ENCODE results near the gene CAPN11. TPM values are rescaled to one million over a fixed set of nuclear protein-coding genes. Genes with fewer than 3 reads are reported as not detected.

Gene CAPN11
- total and polyA plus RNA-seq, 10 of the 15 experiments (the other 5 are each of a cell fraction or from before 2014, with no cell fraction given): 0.05 to 0.44 (median 0.31) TPM

- no TSS peak for BruUV-seq (replicated peaks)
- WGBS (ENCODE audit: insufficient coverage, insufficient replicate concordance, low lambda C conversion rate, missing lambda C conversion rate): 0% methylated on average over 1 of the region's 3 CpGs
- in situ Hi-C loops (cut with MboI) (no loop called here), intact Hi-C loops (cut with micrococcal nuclease; ENCODE audit: unreplicated experiment) (no loop called here)
- DNase-seq (ENCODE audit: low read depth, low spot score): no peak
- POLR2A ChIA-PET: no interaction called here
- Histone ChIP-seq H4K20me1 (ENCODE audit: control insufficient read depth, insufficient read depth) (no peaks in the 10 kb centered on the region), H3K4me2 (ENCODE audit: control insufficient read depth, insufficient read depth) (no peak overlapping the region), H3K27ac (ENCODE audit: control insufficient read depth, insufficient read depth) (no peak overlapping the region), H2AFZ (ENCODE audit: control insufficient read depth, low read depth, low read length) (no peak overlapping the region), H3K4me1 (ENCODE audit: control insufficient read depth, insufficient read depth, low read length) (no peaks in the 10 kb centered on the region), H3K9ac (ENCODE audit: control insufficient read depth, insufficient read depth, low read length) (no peak overlapping the region), H3K27me3 (replicated peaks in 1 of 2; ENCODE audit: control insufficient read depth in 2 of 2, insufficient read depth in 2 of 2, low read length in 1 of 2) (no peaks in the 10 kb centered on the region), H3K4me3 (no peak overlapping the region), H3K36me3 (ENCODE audit: control insufficient read depth in 2 of 2, insufficient read depth in 2 of 2, low read length in 1 of 2) (no peaks in the 10 kb centered on the region), H3K9me3 (replicated peaks; ENCODE audit: control insufficient read depth, insufficient read depth, low read length) (no peaks in the 10 kb centered on the region), H3K79me2 (ENCODE audit: control insufficient read depth, insufficient read depth, low read length) (no peaks in the 10 kb centered on the region)
- SMC1A ChIA-PET (ENCODE audit: uncharacterized antibody, unreplicated experiment): interaction anchor here (1.0 to 1.2 kb wide), 2 partner anchors 12 to 16 kb away, joined by 3 read pairs; partner anchors contain the start of gene SLC29A1
- RAD21 ChIA-PET (ENCODE audit: unreplicated experiment): no interaction called here
- no peak for ATAC-seq
- FAIRE-seq: peak; percentile 31
- CTCF ChIA-PET: interaction anchor here (1.0 to 1.6 kb wide), 3 partner anchors 12 to 114 kb away, joined by 3 to 4 read pairs (median 3); partner anchors contain the start of gene SLC29A1
- TF ChIP-seq MEF2B (IDR thresholded peaks at IDR 0.05; ENCODE audit: partially characterized antibody, poor library complexity, severe bottlenecking) (no peak), MTA3 (IDR thresholded peaks at IDR 0.05; ENCODE audit: borderline replicate concordance, low read length) (no peak), FOXM1 (IDR thresholded peaks at IDR 0.05; ENCODE audit: low read depth, low read length) (no peak), NR2C2 (IDR thresholded peaks at IDR 0.05; ENCODE audit: borderline replicate concordance, control insufficient read depth, insufficient read length, low read depth) (no peak), SIX5 (IDR thresholded peaks at IDR 0.05; ENCODE audit: low read depth, low read length, severe bottlenecking) (no peak), ZZZ3 (IDR thresholded peaks at IDR 0.05; ENCODE audit: control insufficient read depth, insufficient read length, low read depth) (no peak), PBX3 (IDR thresholded peaks at IDR 0.05; ENCODE audit: insufficient replicate concordance, low read depth, low read length) (no peak), POLR2AphosphoS5 (IDR thresholded peaks at IDR 0.05; ENCODE audit: low read length) (no peak), PAX8 (IDR thresholded peaks at IDR 0.05) (no peak), SP1 (IDR thresholded peaks at IDR 0.05; ENCODE audit: low read depth, low read length) (no peak), FOS (IDR thresholded peaks at IDR 0.05; ENCODE audit: borderline replicate concordance, extremely low read depth, insufficient read length) (no peak), CBFB (IDR thresholded peaks at IDR 0.05; ENCODE audit: low read depth) (no peak)
Observed at GRCh38 chr6:44211284-44211683, 52.7 kb downstream of the CAPN11 start.

Measured in GM12878 (cell line).